GM08714 (cell line): ENCODE measurements around the gene MAS1L.

Experiments
- H3K4me3 ChIP-seq: fragments of 200-500 bp; sonication (Bioruptor generic); 2 replicates; pipeline ENCODE4 v1.5.1; 2014; ENCODE audit warnings: mild to moderate bottlenecking, low read length, inconsistent platforms
- ZNF274 ChIP-seq: IDR thresholded peaks from 2 replicates; pipeline ENCODE4 v1.6.1; 2012; ENCODE audit warnings: mild to moderate bottlenecking, low read depth, low read length

MAS1L gene

GRCh38 chr6:29520232-29520631 lies 32.5 kb upstream of the MAS1L start:
- no peak overlapping the region for H3K4me3 ChIP-seq
- TF ChIP-seq ZNF274 = no peak

- no peak overlapping the region for H3K4me3 ChIP-seq
- no peak for TF ChIP-seq ZNF274
Measured at GRCh38 chr6:29519291-29520010, 31.7 kb upstream of the MAS1L start.

- H3K4me3 ChIP-seq = no peak overlapping the region
- TF ChIP-seq ZNF274 = no peak
Measured at GRCh38 chr6:29517728-29518440, 30.1 kb upstream of the MAS1L start.

- H3K4me3 ChIP-seq = no peak overlapping the region
- no peak for TF ChIP-seq ZNF274
Measured at GRCh38 chr6:29517245-29517644, 29.5 kb upstream of the MAS1L start.

- no peak overlapping the region for H3K4me3 ChIP-seq
- no peak for TF ChIP-seq ZNF274
Measured at GRCh38 chr6:29516108-29516507, 28.4 kb upstream of the MAS1L start.

- no peak for TF ChIP-seq ZNF274
- H3K4me3 ChIP-seq = no peak overlapping the region
Measured at GRCh38 chr6:29510746-29511300, 23.1 kb upstream of the MAS1L start.

GRCh38 chr6:29510202-29510601 lies 22.4 kb upstream of the MAS1L start:
- no peak for TF ChIP-seq ZNF274
- H3K4me3 ChIP-seq = no peak overlapping the region

GRCh38 chr6:29509711-29510110 lies 22.0 kb upstream of the MAS1L start:
- H3K4me3 ChIP-seq = no peak overlapping the region
- no peak for TF ChIP-seq ZNF274

- no peak overlapping the region for H3K4me3 ChIP-seq
- TF ChIP-seq ZNF274 = no peak
Measured at GRCh38 chr6:29509239-29509638, 21.5 kb upstream of the MAS1L start.

GRCh38 chr6:29507319-29507718 lies 19.6 kb upstream of the MAS1L start:
- TF ChIP-seq ZNF274 = no peak
- no peak overlapping the region for H3K4me3 ChIP-seq

GRCh38 chr6:29506446-29507067 lies 18.8 kb upstream of the MAS1L start:
- TF ChIP-seq ZNF274 = no peak
- H3K4me3 ChIP-seq = no peak overlapping the region

GRCh38 chr6:29505808-29506207 lies 18.1 kb upstream of the MAS1L start:
- TF ChIP-seq ZNF274 = no peak
- H3K4me3 ChIP-seq = no peak overlapping the region

- no peak for TF ChIP-seq ZNF274
- H3K4me3 ChIP-seq = no peak overlapping the region
Measured at GRCh38 chr6:29504961-29505360, 17.2 kb upstream of the MAS1L start.

GRCh38 chr6:29502597-29502996 lies 14.8 kb upstream of the MAS1L start:
- no peak overlapping the region for H3K4me3 ChIP-seq
- no peak for TF ChIP-seq ZNF274

GRCh38 chr6:29502181-29502580 lies 14.4 kb upstream of the MAS1L start:
- H3K4me3 ChIP-seq = no peak overlapping the region
- no peak for TF ChIP-seq ZNF274

GRCh38 chr6:29501106-29501505 lies 13.3 kb upstream of the MAS1L start:
- H3K4me3 ChIP-seq = no peak overlapping the region
- no peak for TF ChIP-seq ZNF274
